T1000 (cell line): ENCODE measurements around the gene ZNF219.

Experiments used
- DNase-seq: peaks from one replicate; lab custom pipeline; 2025; ENCODE audit warnings: mixed read lengths; lab: John Stamatoyannopoulos, UW

Gene ZNF219

DNA sequence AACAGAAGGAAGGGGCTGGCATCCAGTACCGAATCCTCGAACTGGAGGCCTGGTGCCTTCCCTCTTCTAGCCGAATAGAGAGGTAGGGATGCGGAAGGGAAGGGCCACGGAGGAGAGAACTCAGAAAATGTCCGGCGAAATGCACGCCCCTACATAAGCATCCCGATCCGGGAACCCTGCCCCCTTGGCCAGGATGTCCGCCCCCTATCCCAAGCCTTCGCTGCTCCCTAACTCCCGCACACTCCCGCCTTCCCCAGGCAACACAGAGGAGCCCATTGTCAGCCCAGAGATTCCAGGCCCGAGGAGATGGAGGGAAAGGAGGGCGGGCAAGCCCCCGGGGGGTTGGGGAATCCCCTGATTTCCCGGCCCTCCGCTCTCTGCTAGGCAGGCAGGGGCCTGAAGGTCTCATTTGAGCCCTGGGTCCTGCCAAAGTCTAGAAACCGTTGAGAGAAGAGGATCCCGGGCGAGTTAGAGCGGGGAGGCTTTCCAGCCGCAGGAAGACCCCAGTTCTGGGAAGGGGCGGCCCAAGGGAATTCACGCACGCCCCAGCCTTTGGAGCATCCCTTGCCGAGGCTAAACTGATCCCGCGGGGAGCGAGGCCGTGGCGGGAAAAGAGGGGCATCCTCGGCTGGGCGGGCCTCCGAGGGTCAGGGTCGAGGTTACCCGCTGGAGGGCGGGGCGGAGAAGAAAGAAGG is 28.9 kb downstream of the ZNF219 start:
- peak; percentile 41 for DNase-seq

GRCh38 chr14:21068521-21069387 is 29.7 kb downstream of the ZNF219 start:
- DNase-seq: no peak

- DNase-seq: no peak
Measured at GRCh38 chr14:21066882-21067502, 31.5 kb downstream of the ZNF219 start.

DNA sequence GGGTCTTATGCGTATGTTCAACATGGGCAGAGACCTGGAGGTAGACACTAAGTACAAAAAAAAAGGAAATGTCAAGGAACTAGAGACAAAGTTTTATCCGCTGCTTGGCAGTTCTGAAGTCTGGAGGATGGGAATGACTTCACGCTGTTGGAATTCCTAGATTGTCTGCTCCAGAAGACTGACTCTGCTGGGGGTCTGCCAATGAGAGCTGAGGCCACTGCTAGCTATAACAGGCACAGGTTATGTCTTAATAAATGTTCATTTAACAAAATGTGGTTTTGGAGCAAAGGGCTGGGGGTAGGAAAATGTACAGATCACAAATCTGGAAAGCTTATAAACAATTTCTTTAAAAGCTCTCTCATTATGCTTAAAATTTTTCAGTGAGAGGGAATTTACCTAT is 35.0 kb downstream of the ZNF219 start:
- DNase-seq: peak; percentile 24

GRCh38 chr14:21061347-21061668 is 37.1 kb downstream of the ZNF219 start:
- no peak for DNase-seq

DNA sequence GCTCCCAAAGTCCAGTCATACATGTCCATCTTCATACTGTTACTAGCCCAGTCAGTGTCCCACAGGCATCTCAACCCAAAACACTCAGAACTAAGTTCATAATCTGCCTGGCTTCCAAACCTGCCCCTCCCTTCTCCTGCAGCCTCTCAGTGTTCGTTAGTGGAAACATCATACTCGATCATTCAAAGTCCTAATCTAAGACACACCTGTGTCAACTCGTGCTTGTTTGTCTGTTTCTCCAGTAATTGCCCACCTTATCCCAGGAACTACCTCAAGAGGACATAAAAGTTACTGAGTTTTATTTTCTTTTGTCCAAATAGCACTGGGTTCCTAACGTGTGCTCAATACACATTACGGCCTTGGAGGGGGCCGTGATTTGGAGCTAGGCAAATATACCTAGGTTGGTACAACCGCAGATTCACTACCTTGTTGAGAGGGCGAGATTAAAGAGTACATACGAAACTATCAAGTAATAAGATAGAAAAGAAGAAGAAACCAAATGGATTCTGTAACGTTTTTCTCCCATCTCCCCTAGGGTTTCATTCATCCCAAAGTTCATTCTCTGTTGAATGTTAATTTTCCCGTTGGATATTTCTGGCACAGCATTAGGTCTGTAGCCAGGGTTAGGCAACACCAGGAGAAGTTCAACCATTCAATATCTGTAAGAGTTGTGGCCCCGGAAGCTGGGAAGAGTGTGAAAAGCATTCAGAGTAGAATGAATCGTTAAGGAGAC is 37.7 kb downstream of the ZNF219 start:
- DNase-seq: no peak

GRCh38 chr14:21059842-21060613 is 38.4 kb downstream of the ZNF219 start:
- DNase-seq: no peak

DNA sequence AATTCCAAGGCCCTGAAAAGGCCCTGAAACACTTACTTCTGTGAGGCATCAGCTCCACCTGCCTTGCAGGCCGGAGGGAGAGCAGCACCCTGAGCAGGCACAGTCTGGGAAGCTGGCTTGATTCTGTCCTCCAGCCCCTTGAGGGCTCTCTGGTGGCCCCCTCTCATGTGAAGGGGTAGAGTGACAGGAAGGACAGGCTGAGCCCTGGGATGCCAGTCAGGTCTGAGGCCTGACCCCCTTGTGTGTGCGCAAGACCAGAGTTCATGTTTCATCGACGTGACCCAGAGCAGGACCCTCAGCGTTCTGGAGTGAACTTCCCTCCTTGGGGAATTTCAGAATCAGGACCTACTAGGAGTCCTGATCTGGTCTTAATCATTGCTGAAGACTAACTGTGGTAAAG is 39.6 kb downstream of the ZNF219 start:
- no peak for DNase-seq

- no peak for DNase-seq
Measured at GRCh38 chr14:21057803-21058675, 40.4 kb downstream of the ZNF219 start, which contains the start of gene RNASE8. Gene RNASE8, plus strand, starts transcription at chr14:21057822. Its CDS starts 71 bp downstream, at chr14:21057893.

GRCh38 chr14:21056520-21057163 is 41.8 kb downstream of the ZNF219 start:
- no peak for DNase-seq

DNA sequence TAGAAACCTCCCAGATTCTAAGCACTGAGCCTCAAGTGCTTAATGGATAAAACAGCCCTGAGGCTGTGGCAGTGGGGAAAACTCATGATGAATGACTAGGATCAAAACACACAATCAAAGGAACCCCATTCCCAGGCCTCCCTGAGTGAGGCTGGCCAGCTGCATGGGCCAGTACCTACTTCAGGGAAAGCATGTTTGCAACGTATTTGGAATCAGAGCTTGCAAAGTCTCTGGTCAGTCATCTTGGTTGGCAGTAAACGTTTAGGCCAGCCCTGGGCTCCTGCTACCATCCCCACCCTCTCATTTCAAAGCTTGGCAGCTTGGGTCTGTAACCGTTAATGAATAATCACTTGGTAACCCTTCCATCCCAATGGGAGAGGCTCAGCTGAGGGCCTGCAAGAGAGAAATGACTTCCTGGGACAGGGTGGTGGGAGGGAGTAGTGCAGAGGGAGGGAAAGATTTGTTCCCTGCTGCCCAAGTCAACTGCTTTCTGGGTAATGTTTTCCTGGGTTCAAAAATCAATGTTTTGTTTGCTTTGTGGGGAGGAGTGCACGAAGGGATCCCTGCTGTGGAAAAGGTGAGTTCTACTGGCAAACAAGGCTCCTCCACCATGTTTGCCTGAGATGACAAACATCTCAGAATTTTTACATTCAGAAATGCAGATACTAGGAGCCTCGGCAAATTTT is 42.9 kb downstream of the ZNF219 start:
- no peak for DNase-seq

DNA sequence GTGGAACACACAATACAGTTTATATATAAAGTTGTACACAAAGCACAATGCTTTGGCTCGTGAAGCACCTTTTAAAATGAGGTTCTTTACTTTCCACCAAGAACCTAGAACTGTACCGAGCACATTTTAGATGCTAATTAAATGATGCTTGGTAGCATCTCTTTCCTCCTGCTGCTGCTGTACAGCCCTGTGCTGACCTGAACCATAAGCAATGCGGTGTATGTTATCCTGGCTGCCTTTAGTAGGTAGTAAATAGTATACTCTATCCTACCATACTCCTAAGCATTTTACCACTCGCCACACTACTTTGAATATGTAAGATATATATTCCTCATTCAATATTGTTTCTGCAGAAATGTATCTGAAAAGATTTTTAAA is 43.7 kb downstream of the ZNF219 start:
- no peak for DNase-seq

GRCh38 chr14:21054123-21054767 is 44.2 kb downstream of the ZNF219 start:
- no peak for DNase-seq

DNA sequence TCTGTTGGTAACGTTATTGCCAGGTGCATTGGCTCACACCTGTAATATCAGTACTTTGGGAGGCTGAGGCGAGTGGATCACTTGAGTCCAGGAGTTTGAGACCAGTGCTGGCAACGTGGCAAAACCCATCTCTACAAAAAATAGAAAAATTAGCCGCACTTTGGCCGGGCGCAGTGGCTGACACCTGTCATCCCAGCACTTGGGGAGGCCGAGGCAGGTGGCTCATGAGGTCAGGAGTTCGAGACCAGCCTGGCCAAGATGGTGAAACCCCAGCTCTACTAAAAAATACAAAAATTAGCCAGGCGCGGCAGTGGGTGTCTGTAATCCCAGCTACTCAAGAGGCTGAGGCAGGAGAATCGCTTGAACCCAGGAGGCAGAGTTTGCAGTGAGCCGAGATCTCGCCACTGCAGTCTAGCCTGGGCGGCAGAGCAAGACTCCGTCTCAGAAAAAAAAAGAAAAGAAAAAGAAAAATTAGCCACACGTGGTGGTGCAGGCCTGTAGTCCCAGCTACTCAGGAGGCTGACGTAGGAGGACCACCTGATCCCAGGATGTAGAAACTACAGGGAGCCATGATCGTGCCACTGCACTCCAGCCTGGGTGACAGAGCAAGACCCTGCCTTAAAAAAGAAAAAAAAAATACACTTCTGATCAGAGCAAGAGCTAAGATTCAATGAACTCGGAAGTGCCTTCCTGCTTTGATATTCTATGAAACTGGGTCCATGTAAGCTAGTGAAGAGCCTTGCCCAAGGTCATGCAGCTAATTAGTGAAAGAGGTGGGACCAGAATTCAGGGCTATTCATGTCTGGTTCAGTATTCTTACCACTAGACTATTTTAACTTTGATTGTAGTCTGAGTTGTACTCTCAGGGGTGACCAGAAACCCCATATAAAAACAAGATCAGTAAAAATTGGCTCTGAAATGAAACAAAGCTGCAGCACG is 45.0 kb downstream of the ZNF219 start:
- DNase-seq: no peak

GRCh38 chr14:21050597-21050996 is 47.9 kb downstream of the ZNF219 start:
- no peak for DNase-seq

DNA sequence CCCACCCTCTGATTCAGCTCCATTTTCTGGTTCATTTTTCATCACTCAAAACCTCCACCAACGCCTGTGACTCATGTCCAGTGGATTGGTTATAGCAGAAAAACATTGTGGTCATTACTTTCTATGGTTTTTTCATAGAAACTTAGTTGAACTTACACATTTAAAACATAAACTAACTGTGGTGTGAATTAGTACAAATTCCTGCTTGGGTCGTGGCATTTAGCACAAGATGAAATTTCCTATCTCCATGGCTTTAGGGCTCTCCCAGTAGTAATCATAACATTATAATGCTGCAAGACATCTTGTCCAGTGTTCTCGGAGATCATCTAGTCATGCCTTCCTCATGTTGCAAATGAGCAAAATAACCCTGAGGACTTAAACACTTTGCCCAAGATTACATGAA is 49.2 kb downstream of the ZNF219 start:
- no peak for DNase-seq

GRCh38 chr14:21048638-21049037 is 49.8 kb downstream of the ZNF219 start:
- DNase-seq: no peak

- no peak for DNase-seq
Measured at GRCh38 chr14:21047378-21047781, 51.1 kb downstream of the ZNF219 start.
